Heart left ventricle (tissue), 13 donors: ENCODE measurements around the gene ATP2B1.

Experiments used
- POLR2A ChIP-seq, 2 donors: fragments of 450-650 bp; IDR thresholded peaks; one replicate each; pipeline ENCODE4 v1.6.1; 2017; ENCODE audit warnings: antibody characterized with exemption in 2 of 2, mild to moderate bottlenecking in 2 of 2, moderate library complexity in 2 of 2
- TF ChIP-seq, protein P1 (sequence below), 12 donors: fragments of 200-600 bp; sonication (generic) in 4 of 12; IDR thresholded peaks; one replicate each; pipeline versions ENCODE4 v1.5.0 to v1.8.0; 2018 to 2022; ENCODE audit warnings: antibody characterized with exemption in 12 of 12, mild to moderate bottlenecking in 5 of 12
- donor health status: ischemic (EF 13 %, LVEDD 7.1; RV severe dilation, severe dysfunction).
- donor health status: DM: no; HTN: yes; CAD: no.
- donor health status: DM: no; HTN: no; CAD: no.
- donor health status: ischemic (EF 25% LVEDD 6.9; RV normal size, moderate dysfunction).
- donor health status: ischemic (EF 25% LVEDD 5.7; RV mildly dilated, moderate dysfunction).
- donor health status: ischemic (EF 35%, LVEDD 5.7; RV mildly dilated, moderate dysfunction).
- donor health status: nonischemic (EF 11% LVEDD 7.7; RV severe dilation, severe dysfunction).
- donor health status: DM: yes; HTN: yes; CAD: no.
- donor health status: PGD.
- donor health status: ischemic (EF 29% LVEDD 5.4; RV normal size, mild dysfunction).
- donor health status: nonischemic (EF 23%, LVEDD 6.1; RV moderate dilation, normal function).

- TF ChIP-seq, protein P1, sequence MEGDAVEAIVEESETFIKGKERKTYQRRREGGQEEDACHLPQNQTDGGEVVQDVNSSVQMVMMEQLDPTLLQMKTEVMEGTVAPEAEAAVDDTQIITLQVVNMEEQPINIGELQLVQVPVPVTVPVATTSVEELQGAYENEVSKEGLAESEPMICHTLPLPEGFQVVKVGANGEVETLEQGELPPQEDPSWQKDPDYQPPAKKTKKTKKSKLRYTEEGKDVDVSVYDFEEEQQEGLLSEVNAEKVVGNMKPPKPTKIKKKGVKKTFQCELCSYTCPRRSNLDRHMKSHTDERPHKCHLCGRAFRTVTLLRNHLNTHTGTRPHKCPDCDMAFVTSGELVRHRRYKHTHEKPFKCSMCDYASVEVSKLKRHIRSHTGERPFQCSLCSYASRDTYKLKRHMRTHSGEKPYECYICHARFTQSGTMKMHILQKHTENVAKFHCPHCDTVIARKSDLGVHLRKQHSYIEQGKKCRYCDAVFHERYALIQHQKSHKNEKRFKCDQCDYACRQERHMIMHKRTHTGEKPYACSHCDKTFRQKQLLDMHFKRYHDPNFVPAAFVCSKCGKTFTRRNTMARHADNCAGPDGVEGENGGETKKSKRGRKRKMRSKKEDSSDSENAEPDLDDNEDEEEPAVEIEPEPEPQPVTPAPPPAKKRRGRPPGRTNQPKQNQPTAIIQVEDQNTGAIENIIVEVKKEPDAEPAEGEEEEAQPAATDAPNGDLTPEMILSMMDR (IDR thresholded peaks at IDR 0.05), result no peak
- TF ChIP-seq POLR2A (IDR thresholded peaks at IDR 0.05), result no peak
Measured at GRCh38 chr12:89736995-89737394, 28.4 kb upstream of the ATP2B1 start.
